ENCODE results near the gene PPP4R3C.
"Not testable (repeated sequence)": the region's sequence is repeated elsewhere in the genome, so short reads cannot be mapped to it uniquely, and the experiment has no call there.

PPP4R3C gene

DNA sequence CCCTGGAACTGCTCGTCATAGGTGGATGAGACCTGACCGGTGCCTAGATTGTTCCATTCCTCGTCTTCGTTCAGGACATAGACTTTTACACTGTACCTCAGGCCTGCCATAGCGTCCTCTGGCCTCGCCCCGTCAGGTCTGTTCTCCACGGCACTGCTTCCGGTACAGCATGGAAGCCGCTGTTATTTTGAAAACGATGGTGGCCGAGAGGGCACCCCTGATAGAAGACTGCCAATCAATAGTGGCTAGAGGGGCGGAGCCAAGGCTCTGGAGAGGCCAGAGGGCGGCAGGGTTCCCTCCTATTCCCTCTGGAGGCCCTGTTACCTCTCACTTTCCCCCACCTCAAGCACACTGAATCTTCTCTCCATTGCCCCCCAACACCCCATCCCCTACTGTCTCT, at the start of gene PPP4R3C:
Gene PPP4R3C (minus strand): TSS at position 155 of the 400 bp plus-strand sequence. CDS start 45 bp downstream, at position 110.
- in situ Hi-C loops (cut with HindIII; ENCODE audit: low sequenced_read_pairs): no loop called here

GRCh38 chrX:27491397-27491796, 28.3 kb upstream of the PPP4R3C start:
- in situ Hi-C loops (cut with HindIII; ENCODE audit: low sequenced_read_pairs): no loop called here

GRCh38 chrX:27466051-27466450, 2.9 kb upstream of the PPP4R3C start:
- in situ Hi-C loops (cut with HindIII; ENCODE audit: low sequenced_read_pairs): no loop called here

- in situ Hi-C loops (cut with HindIII; ENCODE audit: low sequenced_read_pairs): no loop called here
These were observed 1.9 kb upstream of the PPP4R3C start for GRCh38 chrX:27465036-27465435.

GRCh38 chrX:27459129-27459528, 4.0 kb downstream of the PPP4R3C start:
- in situ Hi-C loops (cut with HindIII; ENCODE audit: low sequenced_read_pairs): not testable (repeated sequence)

DNA sequence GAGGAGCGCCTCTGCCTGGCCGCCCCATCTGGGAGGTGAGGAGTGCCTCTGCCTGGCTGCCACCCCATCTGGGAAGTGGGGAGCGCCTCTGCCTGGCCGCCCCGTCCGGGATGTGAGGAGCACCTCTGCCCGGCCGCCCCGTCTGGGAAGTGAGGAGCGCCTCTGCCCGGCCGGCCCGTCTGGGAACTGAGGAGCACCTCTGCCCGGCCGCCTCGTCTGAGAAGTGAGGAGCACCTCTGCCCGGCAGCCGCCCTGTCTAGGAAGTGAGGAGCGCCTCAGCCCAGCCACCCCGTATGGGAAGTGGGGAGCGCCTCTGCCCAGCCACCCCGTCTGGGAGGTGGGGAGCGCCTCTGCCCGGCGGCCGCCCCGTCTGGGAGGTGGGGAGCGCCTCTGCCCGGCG, 4.6 kb downstream of the PPP4R3C start:
- in situ Hi-C loops (cut with HindIII; ENCODE audit: low sequenced_read_pairs): not testable (repeated sequence)

- in situ Hi-C loops (cut with HindIII; ENCODE audit: low sequenced_read_pairs): no loop called here
These were observed 11.8 kb downstream of the PPP4R3C start for GRCh38 chrX:27451324-27451723.

DNA sequence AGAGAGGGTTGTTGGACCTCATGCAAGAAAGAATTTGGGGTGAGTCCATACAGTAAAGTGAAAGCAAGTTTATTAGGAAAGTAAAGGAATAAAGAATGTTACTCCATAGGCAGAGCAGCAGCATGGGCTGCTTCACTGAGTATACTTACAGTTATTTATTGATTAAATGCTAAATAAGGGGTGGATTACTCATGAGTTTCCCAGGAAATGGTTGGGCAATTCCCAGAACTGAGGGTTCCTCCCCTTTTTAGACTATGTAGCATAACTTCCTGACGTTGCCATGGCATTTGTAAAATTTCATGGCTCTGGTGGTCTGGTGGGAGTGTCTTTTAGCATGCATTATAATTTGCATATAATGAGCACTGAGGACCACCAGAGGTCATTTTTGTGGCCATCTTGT, 16.7 kb downstream of the PPP4R3C start:
- in situ Hi-C loops (cut with HindIII; ENCODE audit: low sequenced_read_pairs): no loop called here

DNA sequence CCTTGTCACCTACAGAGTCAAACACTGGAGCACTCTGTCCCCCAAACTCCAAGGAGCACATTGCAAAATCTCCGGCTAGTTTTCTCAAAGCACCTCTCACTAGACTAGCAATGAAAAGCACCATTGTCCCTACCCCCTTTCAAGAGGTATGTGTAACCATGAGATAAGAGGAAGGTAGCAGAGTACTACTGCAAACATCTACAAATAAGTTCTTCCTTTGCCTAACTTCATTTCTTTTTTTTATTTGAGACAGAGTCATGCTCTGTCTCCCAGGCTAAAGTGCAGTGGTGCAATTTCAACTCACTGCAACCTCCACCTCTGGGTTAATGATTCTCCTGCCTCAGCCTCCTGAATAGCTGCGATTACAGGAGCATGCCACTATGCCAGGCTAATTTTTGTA, 17.7 kb downstream of the PPP4R3C start:
- in situ Hi-C loops (cut with HindIII; ENCODE audit: low sequenced_read_pairs): no loop called here

GRCh38 chrX:27444093-27444908, 18.8 kb downstream of the PPP4R3C start:
- in situ Hi-C loops (cut with HindIII; ENCODE audit: low sequenced_read_pairs): no loop called here

DNA sequence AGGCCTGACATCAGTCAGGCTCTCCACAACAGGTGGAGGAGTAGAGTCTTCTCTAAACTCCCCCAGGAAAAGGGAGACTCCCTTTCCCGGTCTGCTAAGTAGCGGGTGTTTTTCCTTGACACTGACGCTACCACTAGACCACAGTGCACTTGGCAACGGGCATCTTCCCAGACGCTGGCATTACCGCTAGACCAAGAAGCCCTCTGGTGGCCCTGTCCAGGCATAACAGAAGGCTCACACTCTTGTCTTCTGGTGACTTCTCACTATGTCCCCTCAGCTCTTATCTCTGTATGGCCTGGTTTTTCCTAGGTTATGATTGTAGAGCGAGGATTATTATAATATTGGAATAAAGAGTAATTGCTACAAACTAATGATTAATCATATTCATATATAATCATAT, 20.7 kb downstream of the PPP4R3C start:
- in situ Hi-C loops (cut with HindIII; ENCODE audit: low sequenced_read_pairs): not testable (repeated sequence)

DNA sequence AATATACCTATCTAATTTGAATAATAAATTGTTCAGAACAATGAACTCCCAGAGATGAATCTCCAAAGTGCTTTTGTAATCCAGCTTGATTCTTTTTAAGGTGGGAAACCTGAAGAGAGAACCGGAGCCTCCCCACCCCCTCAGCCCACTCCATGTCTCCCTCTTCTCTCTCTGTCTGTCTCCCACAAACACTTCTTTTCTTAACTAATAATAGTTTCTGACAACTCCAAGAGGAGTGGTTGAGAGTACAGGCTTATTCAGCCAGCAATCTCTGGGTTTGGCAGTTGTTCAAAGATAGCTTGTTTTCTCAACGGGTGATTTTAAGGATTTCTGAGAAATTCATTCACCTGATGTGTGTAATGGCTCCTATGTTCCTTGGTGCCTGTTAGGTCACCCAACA, 23.4 kb downstream of the PPP4R3C start:
- in situ Hi-C loops (cut with HindIII; ENCODE audit: low sequenced_read_pairs): no loop called here

DNA sequence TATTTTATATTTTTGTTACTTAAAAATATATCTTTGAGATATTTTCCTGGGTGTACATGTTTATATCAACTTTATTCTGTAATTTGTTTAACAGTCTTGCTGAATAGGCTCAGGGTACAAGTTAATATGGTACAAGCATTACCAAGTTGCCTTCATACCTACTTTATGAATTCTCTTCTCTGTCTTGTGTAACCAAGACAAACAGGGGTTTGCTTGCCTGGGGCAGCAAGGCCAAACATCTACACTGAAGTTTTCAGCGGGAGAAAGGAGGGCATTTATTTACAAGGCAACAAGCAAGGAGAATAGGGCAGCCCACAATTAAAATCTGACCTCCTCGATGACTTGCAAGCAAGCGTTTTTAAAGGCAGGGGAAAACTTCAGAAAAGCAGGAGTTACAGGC, 24.2 kb downstream of the PPP4R3C start:
- in situ Hi-C loops (cut with HindIII; ENCODE audit: low sequenced_read_pairs): no loop called here

- in situ Hi-C loops (cut with HindIII; ENCODE audit: low sequenced_read_pairs): no loop called here
These were observed 28.1 kb downstream of the PPP4R3C start for GRCh38 chrX:27435031-27435430.
